Measurements from ENCODE around the gene MAPK10.
"Not testable (repeated sequence)": the region's sequence is repeated elsewhere in the genome, so short reads cannot be mapped to it uniquely, and the experiment has no call there.

The MAPK10 gene

GRCh38 chr4:86092684-86093083 lies 267.2 kb downstream of the MAPK10 start:
- TF ChIP-seq CTCF (IDR thresholded peaks at IDR 0.05) (no peak), ZFX (IDR thresholded peaks at IDR 0.05; ENCODE audit: borderline replicate concordance) (no peak)
- no peak overlapping the region for H3K27ac ChIP-seq

- no peak overlapping the region for H3K27ac ChIP-seq
- no peak for TF ChIP-seq CTCF (IDR thresholded peaks at IDR 0.05)
- TF ChIP-seq ZFX (IDR thresholded peaks at IDR 0.05; ENCODE audit: borderline replicate concordance): no peak
These were observed 268.7 kb downstream of the MAPK10 start for GRCh38 chr4:86091201-86091600.

GRCh38 chr4:86089781-86090323 lies 270.0 kb downstream of the MAPK10 start:
- no peak overlapping the region for H3K27ac ChIP-seq
- no peak for TF ChIP-seq CTCF (IDR thresholded peaks at IDR 0.05)
- no peak for TF ChIP-seq ZFX (IDR thresholded peaks at IDR 0.05; ENCODE audit: borderline replicate concordance)

- H3K27ac ChIP-seq: no peak overlapping the region
- TF ChIP-seq ZFX (IDR thresholded peaks at IDR 0.05; ENCODE audit: borderline replicate concordance): no peak
- TF ChIP-seq CTCF (IDR thresholded peaks at IDR 0.05): no peak
These were observed 270.8 kb downstream of the MAPK10 start for GRCh38 chr4:86089053-86089452.

- H3K27ac ChIP-seq: not testable (repeated sequence)
These were observed 284.1 kb downstream of the MAPK10 start for GRCh38 chr4:86075796-86076195.

- TF ChIP-seq CTCF (IDR thresholded peaks at IDR 0.05): no peak
- TF ChIP-seq ZFX (IDR thresholded peaks at IDR 0.05; ENCODE audit: borderline replicate concordance): no peak
- no peak overlapping the region for H3K27ac ChIP-seq
These were observed 299.5 kb downstream of the MAPK10 start for GRCh38 chr4:86060341-86060740.

GRCh38 chr4:86058621-86059020 lies 301.2 kb downstream of the MAPK10 start:
- no peak for TF ChIP-seq CTCF (IDR thresholded peaks at IDR 0.05)
- TF ChIP-seq ZFX (IDR thresholded peaks at IDR 0.05; ENCODE audit: borderline replicate concordance): no peak
- H3K27ac ChIP-seq: no peak overlapping the region

- no peak overlapping the region for H3K27ac ChIP-seq
- TF ChIP-seq CTCF (IDR thresholded peaks at IDR 0.05) (no peak), ZFX (IDR thresholded peaks at IDR 0.05; ENCODE audit: borderline replicate concordance) (no peak)
These were observed 304.0 kb downstream of the MAPK10 start for GRCh38 chr4:86055898-86056297.

All from 22Rv1 (cell line).